COR-L47 (cell line): Measurements from ENCODE around the gene SPATA6.

Experiments used
- DNase-seq: peaks from one replicate; lab custom pipeline; 2025; lab: John Stamatoyannopoulos, UW

Gene SPATA6

DNA sequence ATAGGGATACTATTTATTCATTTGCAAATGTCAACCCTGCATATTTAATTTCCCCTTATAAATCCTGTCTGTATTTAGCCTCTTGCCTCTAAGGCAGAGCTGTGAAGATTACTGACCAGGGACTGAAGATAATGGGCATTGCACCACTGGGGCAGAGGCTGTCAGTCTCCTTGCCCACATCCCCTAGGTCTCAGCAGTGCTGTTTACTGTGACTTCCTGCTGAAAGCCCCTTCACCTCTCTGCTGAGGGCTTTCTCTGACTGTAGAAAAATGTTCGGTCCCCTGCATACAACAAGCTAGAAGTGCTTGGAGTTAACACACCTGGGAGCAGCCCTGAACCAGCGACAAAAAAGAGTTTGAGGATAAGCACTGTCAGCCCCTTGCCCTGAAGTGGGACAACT lies 220.7 kb downstream of the SPATA6 start:
- DNase-seq, result no peak

DNA sequence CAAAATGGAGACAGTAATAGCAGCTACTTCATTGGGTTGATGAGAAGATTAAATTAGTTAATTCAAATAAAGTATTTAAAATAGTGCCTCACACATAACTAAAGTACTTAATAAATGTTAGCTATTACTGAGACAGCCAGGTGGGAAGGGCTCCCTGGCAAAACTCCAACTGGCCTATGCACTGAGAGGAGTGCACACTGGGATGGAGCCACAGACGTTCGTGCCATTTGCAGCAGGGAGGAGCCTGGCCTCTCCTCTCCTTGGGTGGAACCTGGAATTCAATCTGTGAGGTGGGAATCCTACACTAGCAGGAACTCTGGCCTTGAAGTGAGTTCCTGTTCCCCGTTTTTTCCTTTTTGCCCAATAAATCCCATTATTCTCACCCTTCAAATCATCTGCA lies 221.4 kb downstream of the SPATA6 start:
- peak; percentile 7 for DNase-seq

DNA sequence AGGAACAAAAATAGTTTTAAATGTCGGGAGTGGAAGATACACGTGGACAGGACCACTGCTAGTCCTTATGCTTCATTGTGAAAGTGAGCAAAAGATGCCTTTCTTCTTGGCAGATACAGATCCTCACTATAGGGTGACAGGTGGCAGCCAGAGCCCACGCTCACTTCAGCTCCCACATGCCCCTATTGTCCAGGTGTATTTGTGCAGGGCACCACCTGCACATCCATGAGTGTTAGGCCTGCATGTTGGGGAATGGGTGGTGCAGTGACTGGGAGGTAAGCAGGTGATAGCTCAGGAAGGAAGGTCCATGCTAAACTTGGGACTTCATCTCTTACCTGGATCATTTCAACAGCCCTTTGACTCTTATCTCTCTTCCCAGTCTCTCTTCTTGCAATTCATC lies 222.1 kb downstream of the SPATA6 start:
- no peak for DNase-seq

DNA sequence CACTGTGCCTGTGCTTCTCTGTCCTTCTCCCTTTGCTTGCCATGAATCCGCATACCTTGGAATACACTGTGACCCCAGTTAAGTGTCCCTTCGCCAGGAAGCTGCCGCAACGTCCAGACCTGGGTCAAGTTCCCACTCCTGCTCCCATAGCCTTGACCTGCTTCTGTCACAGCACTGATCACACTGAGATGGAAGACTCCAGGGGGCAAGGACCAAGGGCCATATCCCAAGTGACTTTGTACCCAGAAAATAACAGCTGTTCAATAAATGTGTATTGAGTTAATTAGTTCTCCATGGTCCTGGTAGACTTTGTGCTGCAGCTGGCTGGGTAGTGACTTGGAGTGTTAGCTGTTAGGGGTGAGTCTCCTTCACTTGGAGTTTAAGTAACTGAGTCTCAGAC lies 223.6 kb downstream of the SPATA6 start:
- DNase-seq, result no peak

DNA sequence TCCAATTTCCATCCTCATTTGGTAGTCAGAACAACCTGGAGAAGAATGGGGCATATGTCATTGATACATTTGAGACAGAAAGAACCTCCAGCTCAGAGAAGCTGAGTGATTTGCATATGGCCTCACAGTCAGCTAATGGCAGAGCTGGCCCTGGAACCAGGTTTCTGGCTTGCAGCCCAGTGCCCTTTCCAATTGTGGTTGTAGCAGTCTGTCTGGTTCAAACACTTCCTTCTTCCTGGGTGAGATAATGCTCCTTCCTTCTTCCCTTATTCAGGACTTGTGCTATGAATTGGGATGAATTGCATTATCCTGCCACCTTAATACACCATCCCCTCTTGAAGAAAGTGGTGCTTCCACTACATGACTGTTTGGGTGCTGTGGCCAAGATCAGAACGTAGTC lies 225.3 kb downstream of the SPATA6 start:
- DNase-seq, result peak; percentile 10
